Uterus (tissue), 2 donors: ENCODE results near the gene PHKG1.

Source experiments
- CTCF ChIP-seq, 4 experiments: fragments of 200-600 bp in 2 of 4; fragments of 450-650 bp in 2 of 4; sonication (generic) in 2 of 4; IDR thresholded peaks; one replicate each; pipeline ENCODE4 v1.5.1; 2016 to 2019; ENCODE audit warnings: antibody characterized with exemption in 4 of 4, mild to moderate bottlenecking in 2 of 4, moderate library complexity in 1 of 4
- POLR2A ChIP-seq, 2 donors: fragments of 450-650 bp; IDR thresholded peaks; one replicate each; pipeline ENCODE4 v1.6.1; 2016; ENCODE audit warnings: antibody characterized with exemption in 2 of 2, mild to moderate bottlenecking in 1 of 2, moderate library complexity in 1 of 2

- TF ChIP-seq CTCF (IDR thresholded peaks at IDR 0.05) (no peak), POLR2A (IDR thresholded peaks at IDR 0.05) (no peak)
Measured at GRCh38 chr7:56097700-56098099, 4.9 kb upstream of the PHKG1 start.
